ENCODE results near the gene PHACTR1.
A peak's percentile ranks its signal among the peaks of the same experiment; 100 is the strongest.
"Not testable (repeated sequence)": the region's sequence is repeated elsewhere in the genome, so short reads cannot be mapped to it uniquely, and the experiment has no call there.

The PHACTR1 gene

DNA sequence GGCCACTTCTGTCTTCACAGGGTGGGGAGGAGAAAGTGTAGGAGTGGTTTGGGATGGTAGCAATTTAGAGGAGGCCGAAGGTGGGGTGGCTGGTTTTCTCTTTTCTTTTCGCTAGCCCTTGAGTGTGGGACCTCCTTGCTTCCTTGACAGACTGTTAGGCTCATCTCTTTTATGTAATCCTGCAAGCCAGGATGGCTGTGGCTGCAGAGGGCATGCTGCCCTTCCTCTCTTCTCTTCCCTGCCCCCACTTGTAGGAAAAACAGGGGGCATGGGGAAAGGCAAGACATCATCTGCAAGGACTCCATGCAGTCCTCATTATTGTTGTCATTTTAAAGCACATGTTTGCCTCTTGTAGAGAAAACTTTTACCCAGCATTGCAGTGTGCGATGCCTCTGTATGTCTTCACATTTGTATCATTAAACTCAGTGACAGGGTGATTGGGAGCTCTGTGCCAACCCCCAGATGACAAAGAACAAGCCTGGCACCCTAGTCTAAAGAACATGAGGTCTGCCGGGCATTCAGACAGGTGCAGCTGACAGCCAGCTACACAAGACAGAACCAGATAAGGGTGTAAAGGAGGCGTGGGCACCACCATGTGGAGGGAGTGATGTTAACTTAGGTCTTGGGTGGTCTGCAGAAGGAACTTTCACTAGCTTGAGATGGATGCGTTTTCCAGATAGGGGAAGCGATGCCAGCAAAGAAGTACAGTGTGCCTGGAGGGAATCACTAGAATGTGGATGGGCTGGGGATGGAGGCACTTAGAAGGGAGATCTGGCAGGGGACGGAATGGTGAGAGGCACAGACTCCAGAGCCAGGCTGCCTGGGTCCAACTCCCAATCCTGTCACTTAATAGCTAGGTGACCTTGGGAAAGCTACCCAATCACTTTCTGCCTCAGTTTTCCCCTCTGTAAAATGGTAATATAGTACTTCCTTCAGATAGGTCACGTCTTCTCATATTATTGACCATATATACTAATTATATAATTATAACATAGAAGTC lies 404.2 kb downstream of the PHACTR1 start:
- no peak for DNase-seq

DNA sequence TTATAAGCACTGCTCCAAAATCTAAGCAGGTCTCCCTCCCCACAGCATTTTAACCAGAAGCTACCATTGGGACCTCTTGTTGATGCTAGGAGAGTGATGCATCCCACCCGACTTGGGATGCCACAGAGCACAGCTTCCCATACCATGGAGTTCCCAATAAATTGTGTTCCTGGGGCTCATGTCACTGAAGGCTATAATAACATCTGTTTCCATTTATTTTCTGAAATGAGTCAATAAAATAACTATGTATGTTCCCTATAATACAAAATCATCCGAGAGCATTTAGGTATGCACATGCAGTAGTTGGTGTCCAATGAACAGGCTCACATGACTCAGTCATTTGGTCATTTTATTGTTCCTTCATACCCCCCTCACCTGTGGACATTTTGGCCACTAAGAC lies 407.6 kb downstream of the PHACTR1 start:
- no peak for DNase-seq

GRCh38 chr6:13125841-13126240 lies 409.3 kb downstream of the PHACTR1 start:
- DNase-seq, result no peak

GRCh38 chr6:13131935-13132661 lies 415.5 kb downstream of the PHACTR1 start:
- DNase-seq, result no peak

GRCh38 chr6:13133894-13134293 lies 417.3 kb downstream of the PHACTR1 start:
- not testable (repeated sequence) for DNase-seq

DNA sequence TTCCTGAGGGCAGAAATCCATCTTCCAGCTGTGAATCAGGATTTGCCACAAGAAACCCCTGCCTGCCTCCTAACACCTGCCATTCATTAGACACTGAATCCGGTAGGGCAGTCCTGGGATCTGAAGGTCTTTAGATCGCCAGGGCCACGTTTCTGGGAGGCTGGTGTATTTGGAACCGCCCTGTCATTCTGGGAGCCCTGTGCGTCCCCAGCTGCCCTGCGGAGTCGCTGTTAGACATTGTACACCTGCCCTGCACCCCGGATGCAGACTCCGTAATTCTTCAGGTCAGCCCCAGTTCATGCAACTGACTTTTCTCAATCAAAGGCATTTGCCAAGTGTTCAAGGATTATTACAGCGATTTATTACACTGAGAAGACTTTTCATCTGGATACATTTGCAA lies 418.6 kb downstream of the PHACTR1 start:
- no peak for DNase-seq

DNA sequence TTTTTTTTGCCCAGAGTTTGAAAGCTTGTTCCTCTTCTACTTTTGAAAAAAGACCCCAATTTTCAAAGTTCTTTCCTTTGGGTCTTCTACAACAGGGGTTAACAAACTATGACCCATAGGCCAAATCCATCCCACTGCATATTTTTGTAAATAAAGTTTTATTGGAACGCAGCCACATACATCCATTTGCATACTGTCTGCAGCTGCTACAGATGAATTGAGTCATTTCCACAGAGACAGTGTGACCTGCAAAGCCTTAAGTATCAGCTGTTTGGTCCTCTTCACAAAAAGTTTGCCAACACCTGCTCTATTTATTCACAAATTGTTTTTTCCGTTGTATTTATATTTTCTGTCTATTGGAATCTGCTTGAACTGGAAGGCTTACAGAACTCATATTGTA lies 422.6 kb downstream of the PHACTR1 start:
- DNase-seq, result no peak

GRCh38 chr6:13140980-13141379 lies 424.4 kb downstream of the PHACTR1 start:
- no peak for DNase-seq

DNA sequence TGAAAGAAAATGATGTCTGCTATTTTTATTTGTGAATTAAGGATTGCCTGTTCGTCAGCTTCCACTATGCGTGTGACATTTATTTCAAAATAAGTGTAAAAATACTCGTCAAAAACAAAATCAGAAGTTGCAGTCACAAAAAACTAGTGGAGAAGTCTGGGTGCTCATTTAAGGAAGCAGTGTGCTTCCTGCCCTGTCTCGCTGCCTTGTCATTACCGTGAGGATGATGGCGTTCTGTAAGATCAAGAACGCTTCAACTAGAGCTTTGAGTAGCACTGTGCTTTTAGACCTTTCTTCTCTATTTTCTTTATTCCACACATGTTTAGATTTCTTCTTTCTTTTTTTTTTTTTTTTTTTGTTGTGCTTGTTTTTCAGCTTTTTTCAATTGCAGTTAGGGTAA lies 424.8 kb downstream of the PHACTR1 start:
- DNase-seq, result no peak

GRCh38 chr6:13142611-13143010 lies 426.0 kb downstream of the PHACTR1 start:
- DNase-seq, result no peak

DNA sequence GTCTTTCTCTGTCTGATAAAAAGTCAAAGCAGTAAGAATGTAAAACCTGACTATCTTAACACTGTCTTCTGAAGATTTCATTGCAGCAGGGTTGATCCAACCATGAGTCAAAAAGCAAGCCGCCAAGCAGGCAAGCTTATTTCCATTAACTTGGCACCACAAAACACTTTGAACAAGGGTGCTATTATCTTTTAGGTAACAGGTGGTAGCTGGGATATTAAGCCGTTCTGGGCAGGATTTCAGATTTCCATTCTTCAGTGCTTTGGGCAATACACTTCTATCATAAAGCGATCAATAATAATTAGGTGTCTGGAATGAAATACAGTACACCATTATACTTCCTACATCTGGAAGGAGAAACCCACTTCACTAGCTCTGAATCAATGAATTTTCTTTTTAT lies 429.9 kb downstream of the PHACTR1 start:
- peak; percentile 8 for DNase-seq

DNA sequence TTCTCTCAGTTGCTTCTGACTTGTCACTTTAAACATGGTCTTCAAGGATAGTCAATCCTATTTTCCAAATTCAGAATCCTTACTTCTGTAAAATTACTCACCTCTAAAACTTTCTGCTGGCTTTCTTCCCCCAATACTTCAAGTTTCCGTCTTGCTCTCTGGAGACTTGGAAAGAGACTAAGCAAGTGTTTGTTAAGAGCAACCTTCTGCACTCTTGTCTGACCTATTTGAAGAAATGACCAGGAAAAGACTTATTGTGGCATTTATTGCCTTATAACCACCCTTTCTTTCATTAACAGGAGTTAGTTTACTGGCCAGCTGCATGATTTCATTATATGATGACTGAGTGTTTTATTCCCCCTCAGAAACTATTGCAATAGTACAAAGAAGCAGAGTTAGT lies 430.8 kb downstream of the PHACTR1 start:
- DNase-seq, result no peak

- DNase-seq, result no peak
Observed at GRCh38 chr6:13147782-13148181, 431.2 kb downstream of the PHACTR1 start.

- DNase-seq, result no peak
Observed at GRCh38 chr6:13152764-13153163, 436.2 kb downstream of the PHACTR1 start.

DNA sequence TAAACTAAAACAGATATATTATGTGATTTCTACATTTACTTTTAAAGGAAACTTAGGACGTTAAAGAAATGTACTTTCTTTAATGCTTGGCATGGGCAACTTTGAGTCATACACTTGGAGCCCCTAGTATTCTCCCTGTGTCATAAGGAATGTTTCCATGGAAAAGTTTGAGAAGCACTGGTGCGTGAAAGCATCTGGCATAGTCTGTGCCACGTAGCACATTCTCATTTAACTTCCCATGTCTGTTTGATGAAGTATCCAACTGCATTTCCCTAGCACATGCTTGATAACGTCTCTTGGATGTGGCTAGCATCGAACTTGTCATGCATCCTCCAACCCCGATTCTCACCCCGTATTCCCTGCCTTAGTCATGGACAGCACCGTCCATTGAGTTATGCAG lies 439.8 kb downstream of the PHACTR1 start:
- no peak for DNase-seq

GRCh38 chr6:13157293-13157692 lies 440.7 kb downstream of the PHACTR1 start:
- DNase-seq, result no peak

- DNase-seq, result no peak
Observed at GRCh38 chr6:13159300-13159699, 442.7 kb downstream of the PHACTR1 start.

GRCh38 chr6:13159822-13160221 lies 443.3 kb downstream of the PHACTR1 start:
- not testable (repeated sequence) for DNase-seq

DNA sequence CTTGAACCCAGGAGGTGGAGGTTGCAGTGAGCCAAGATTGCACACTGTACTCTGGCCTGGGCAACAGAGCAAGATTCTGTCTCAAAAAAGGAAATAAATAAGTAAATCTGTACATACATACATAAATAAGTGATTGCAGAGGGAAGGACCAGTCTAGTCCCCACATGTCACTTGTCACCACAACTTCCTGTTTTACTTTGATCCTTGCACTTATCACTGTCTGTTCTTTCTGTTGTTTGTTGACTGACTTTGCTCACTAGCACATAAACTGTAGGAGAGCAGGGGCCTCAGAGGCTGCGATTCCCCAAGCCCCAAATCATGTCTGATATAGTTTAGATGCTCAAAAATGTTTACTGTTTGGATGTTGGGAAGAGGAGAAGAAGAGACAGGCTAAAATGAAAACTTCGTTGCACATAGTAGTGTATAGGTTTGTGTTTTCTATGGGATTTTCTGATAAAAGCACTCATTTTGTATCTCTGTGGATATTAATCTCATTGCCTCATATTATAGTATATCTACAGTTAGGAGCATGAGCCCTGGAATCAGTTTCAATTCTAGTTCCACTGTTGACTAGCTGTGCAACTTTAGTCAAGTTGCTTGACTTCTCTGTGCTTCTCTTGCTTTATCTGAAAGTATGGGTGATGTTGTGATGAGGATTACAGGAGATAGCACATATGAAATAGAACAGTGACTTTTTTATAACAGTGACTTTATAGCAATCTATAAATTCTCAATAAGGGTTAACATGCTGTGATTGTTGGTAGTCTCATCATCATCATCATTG lies 446.8 kb downstream of the PHACTR1 start:
- no peak for DNase-seq

DNA sequence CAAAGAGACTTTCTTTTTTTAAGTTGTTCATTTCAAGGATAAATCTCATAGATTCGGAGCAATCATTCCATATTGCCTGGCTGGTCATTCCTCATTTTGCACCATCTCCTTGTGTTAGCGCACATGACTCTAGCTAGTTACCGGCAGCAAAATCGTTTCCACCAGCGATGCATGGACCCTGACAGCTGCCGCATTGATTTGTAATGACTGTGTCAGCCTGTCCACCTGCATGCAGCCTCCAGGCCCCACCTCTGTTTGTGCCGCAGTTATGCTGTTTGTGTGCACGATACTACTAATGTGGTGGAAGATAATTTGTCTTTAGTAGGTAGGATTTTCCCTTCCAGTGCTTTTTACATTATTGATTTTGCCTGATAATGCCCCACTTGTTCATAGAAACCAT lies 447.7 kb downstream of the PHACTR1 start:
- no peak for DNase-seq

DNA sequence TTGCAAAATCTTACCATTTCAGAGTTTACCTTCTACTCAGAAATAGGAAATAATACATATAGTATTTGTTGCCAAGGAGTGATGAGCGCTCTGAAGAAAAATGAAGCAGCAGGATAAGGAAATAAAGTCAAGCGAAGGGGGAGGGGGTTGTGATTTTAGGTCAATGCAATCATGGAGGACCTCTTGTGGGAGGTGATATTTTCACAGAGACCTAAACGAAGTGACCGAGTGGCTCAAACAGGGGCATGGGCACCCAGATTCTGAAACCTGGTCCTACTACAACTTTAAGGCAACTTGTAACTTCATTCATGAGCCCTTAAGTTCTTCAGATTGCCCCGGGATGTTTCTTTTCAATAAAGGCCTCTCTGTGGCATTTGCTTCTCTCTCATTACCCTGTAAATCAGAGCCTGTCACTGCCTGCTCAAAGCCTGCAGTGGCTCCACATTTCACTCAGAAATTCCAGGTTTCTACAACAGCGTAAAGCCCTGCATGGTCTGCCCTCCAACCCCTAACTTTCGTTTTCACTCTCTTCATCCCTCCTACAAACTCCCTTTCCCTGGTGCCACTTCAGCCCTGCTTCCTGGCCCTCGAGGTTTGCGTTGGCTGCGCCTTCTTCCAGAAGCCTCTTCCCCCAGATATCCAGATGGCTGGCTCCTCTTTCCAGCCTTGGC lies 449.1 kb downstream of the PHACTR1 start:
- no peak for DNase-seq

- DNase-seq, result no peak
Observed at GRCh38 chr6:13166269-13166668, 449.7 kb downstream of the PHACTR1 start.

DNA sequence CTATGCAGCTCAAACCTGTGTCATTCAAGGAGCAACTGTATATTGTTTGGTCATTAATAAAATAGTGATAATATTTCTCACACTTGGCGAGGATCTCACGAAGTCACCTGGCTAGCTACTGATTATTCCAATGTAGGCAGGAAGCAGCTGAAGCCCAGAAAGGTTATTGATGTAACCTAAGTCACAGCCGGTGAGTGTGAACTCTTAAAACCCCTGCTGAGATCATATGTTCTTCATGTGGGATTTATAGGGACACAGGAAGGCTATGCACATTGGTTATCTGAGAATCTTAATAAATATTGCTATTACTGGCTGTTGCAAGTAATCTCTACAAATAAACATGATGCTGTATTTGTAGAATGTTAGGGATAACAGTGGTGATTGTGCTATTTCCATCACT lies 450.3 kb downstream of the PHACTR1 start:
- no peak for DNase-seq
